Upper lobe of left lung (tissue), 6 donors: ENCODE data around the gene FOXA2. TPM values are rescaled to one million over a fixed set of nuclear protein-coding genes. Genes with fewer than 3 reads are reported as not detected.

Source experiments
- ATAC-seq, 2 donors: fragments of 200-7000 bp; cut with Tn5 transposase; one replicate each; pipeline ENCODE4 v1.9.1; 2022; ENCODE audit warnings: mild to moderate bottlenecking in 2 of 2, moderate library complexity in 2 of 2; ENCODE audit not compliant: low FRiP score in 2 of 2
- DNase-seq, 2 donors: peaks; one replicate each; pipeline ENCODE4 v3.0.0-alpha.2; 2019 to 2020
- H3K27ac ChIP-seq, 4 donors: fragments of 200-600 bp; sonication (generic); one replicate each; pipeline ENCODE4 v1.5.1; 2016 to 2019
- H3K27me3 ChIP-seq, 4 donors: fragments of 200-600 bp; sonication (generic); one replicate each; pipeline ENCODE4 v1.5.1; 2017 to 2019
- H3K36me3 ChIP-seq, 4 donors: fragments of 200-600 bp; sonication (generic); one replicate each; pipeline ENCODE4 v1.5.1; 2016 to 2019
- H3K4me1 ChIP-seq, 4 donors: fragments of 200-600 bp; sonication (generic); one replicate each; pipeline ENCODE4 v1.5.1; 2018 to 2019
- H3K4me3 ChIP-seq, 4 donors: fragments of 200-600 bp; sonication (generic); one replicate each; pipeline ENCODE4 v1.5.1; 2017 to 2019; ENCODE audit warnings: mild to moderate bottlenecking in 2 of 4, moderate library complexity in 1 of 4
- H3K9me3 ChIP-seq, 4 donors: fragments of 200-600 bp; sonication (generic); one replicate each; pipeline ENCODE4 v1.5.1; 2018 to 2019
- EP300 ChIP-seq, 4 donors: sonication (generic); formaldehyde crosslinking; IDR thresholded peaks; one replicate each; pipeline ENCODE4 v1.5.1; 2017; ENCODE audit warnings: antibody characterized with exemption in 4 of 4, control low read depth in 2 of 4
- POLR2A ChIP-seq, 4 donors: fragments of 450-650 bp; IDR thresholded peaks; one replicate each; pipeline ENCODE4 v1.5.1; 2016 to 2017; ENCODE audit warnings: antibody characterized with exemption in 4 of 4, mild to moderate bottlenecking in 2 of 4
- POLR2AphosphoS5 ChIP-seq, 2 donors: sonication (generic); formaldehyde crosslinking; IDR thresholded peaks; one replicate each; pipeline ENCODE4 v1.5.1; 2017; ENCODE audit warnings: antibody characterized with exemption in 2 of 2
- WGBS, 2 donors: methylation state at CpG; one replicate each; pipeline ENCODE4 v1.1.5; 2017 to 2018; 5-methylcytosine and 5-hydroxymethylcytosine counted together
- total RNA-seq, 6 donors: library from RNA; depleted of rRNA in 4 of 6; stranded (reverse); fragments of >200 nt in 4 of 6; gene quantifications; one replicate each; pipeline versions ENCODE4 v1.1.0 to v1.2.1, GENCODE V29; 2016 to 2021
- TF ChIP-seq, protein P1 (sequence below), 6 experiments: fragments of 450-650 bp in 4 of 6; fragments of 200-600 bp in 2 of 6; sonication (generic) in 2 of 6; IDR thresholded peaks; one replicate each; pipeline ENCODE4 v1.5.1; 2016 to 2019; ENCODE audit warnings: antibody characterized with exemption in 6 of 6
- donor health status: DM: no; HTN: no; CAD: no; lungs with moderate emphysema.
- donor health status: DM: no; HTN: yes; CAD: no; lungs with severe emphysema.

The FOXA2 gene
- total RNA-seq, 6 donors from 2014 or later = 23.2 to 80.6 (median 44.3) TPM

DNA sequence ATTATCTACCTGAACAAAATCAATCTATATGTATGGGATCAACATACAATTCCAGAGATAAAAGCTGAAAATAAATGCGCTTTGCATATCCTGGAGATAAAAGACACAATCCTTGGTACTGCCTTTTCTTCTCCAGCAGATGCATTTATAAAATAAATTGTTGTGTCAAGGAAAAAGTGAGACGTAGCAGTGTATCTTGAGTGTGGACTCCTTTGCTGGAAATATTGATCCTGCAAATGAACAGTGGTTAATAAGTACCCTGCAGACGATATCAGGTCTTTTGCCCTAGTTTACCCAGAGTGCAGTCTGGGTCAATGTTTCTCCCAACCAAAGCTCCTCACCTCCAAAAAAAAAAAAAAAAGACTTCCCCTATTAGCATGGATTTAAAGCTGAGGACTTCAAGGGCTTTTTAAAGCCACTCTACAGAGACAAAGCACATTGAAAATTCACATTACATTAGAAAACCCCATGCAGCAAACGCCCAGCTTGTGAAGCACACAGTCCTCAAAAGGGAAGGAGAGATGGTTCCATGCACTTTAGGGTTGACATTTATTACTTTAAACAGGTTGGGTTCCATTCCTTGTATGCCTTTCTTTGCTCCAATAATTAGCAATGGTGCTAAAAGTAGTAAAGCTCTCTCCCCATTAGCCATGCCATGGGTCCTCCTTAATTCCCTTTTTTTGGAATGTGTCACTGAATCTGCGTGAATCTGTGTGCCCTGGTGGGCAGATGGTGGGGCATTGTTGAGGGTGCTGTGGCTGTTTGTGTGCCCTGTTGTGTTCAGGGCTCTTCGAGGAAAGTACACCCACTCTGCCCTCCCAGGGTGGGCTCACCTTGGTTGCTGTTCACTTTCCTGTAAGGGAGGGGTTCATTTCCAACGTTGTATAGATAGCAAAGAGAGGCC is 21.1 kb downstream of the FOXA2 start:
- H3K27ac ChIP-seq = no peak overlapping the region
- no peak overlapping the region for H3K4me3 ChIP-seq
- H3K27me3 ChIP-seq = peaks cover 0 to 8% (median 1%) of the 10 kb centered on the region in 4 donors
- no peaks in the 10 kb centered on the region for H3K4me1 ChIP-seq
- H3K36me3 ChIP-seq = no peaks in the 10 kb centered on the region
- H3K9me3 ChIP-seq = no peaks in the 10 kb centered on the region
- no peak for DNase-seq
- TF ChIP-seq, protein P1, sequence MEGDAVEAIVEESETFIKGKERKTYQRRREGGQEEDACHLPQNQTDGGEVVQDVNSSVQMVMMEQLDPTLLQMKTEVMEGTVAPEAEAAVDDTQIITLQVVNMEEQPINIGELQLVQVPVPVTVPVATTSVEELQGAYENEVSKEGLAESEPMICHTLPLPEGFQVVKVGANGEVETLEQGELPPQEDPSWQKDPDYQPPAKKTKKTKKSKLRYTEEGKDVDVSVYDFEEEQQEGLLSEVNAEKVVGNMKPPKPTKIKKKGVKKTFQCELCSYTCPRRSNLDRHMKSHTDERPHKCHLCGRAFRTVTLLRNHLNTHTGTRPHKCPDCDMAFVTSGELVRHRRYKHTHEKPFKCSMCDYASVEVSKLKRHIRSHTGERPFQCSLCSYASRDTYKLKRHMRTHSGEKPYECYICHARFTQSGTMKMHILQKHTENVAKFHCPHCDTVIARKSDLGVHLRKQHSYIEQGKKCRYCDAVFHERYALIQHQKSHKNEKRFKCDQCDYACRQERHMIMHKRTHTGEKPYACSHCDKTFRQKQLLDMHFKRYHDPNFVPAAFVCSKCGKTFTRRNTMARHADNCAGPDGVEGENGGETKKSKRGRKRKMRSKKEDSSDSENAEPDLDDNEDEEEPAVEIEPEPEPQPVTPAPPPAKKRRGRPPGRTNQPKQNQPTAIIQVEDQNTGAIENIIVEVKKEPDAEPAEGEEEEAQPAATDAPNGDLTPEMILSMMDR (IDR thresholded peaks at IDR 0.05) = no peak
- TF ChIP-seq EP300 (IDR thresholded peaks at IDR 0.05) (no peak), POLR2A (IDR thresholded peaks at IDR 0.05) (no peak), POLR2AphosphoS5 (IDR thresholded peaks at IDR 0.05) (no peak)
- WGBS, 2 donors = 22 to 26% methylated on average over 7 of the region's 7 CpGs
- ATAC-seq = no peak

DNA sequence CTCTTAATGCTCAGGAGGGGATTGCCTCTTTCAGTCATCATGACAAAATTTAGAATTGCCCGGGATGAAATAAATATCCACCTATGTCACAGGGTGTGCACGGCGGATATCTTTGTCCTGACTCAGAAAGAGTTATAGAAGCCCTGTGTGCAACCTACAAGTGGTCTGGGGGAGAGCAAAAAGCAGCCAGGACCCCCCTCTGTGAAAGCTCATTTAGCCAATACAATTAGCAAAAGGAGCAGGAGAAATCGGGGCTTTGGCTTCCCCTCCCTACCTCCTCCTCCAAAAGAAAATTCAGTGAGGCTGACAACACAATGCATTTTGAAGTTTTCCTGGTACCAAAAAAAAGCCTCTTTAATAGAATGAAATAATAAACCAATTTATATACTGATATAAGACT is 21.8 kb downstream of the FOXA2 start:
- Histone ChIP-seq H3K36me3 (no peaks in the 10 kb centered on the region), H3K4me3 (no peak overlapping the region), H3K4me1 (peaks cover 0 to 2% (median 0%) of the 10 kb centered on the region in 4 donors), H3K27me3 (peaks cover 0 to 5% (median 0%) of the 10 kb centered on the region in 4 donors), H3K9me3 (no peaks in the 10 kb centered on the region), H3K27ac (no peak overlapping the region)
- no peak for ATAC-seq
- TF ChIP-seq, protein P1 (IDR thresholded peaks at IDR 0.05) = no peak
- TF ChIP-seq POLR2A (IDR thresholded peaks at IDR 0.05) = no peak
- no peak for TF ChIP-seq POLR2AphosphoS5 (IDR thresholded peaks at IDR 0.05)
- no peak for TF ChIP-seq EP300 (IDR thresholded peaks at IDR 0.05)
- DNase-seq = no peak
- 18 to 25% methylated on average over 4 of the region's 4 CpGs for WGBS, 2 donors

DNA sequence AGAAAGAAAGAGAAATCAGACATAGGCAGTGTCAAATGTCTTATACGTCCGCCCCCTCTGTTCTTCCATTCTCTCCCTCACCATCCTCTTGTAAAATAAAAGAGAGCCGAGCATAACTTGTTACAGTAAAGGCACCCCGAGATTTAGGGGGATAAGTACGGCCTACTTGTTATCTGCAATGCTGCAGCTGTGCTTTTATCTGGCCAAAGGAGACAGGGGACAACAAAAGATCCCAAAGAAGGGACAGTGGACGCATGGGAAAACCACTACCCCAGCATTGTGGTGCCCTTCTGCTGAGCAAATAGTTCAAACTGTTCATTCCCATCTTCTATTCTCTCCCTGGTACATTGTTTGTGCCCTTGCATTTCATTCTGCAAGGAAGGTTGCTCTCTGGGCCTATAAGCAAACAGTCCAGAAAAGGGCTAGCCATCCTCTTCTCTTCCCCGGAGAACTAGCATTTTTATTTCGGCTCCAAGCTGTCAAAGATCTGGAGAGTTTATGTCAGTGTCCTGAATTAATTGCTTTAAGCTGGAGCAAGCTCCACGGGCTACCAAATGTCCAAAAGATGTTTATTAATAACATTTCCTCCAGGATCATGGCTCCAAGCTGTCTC is 22.3 kb downstream of the FOXA2 start:
- ATAC-seq = no peak
- H3K4me3 ChIP-seq = no peak overlapping the region
- TF ChIP-seq POLR2A (IDR thresholded peaks at IDR 0.05) (no peak), POLR2AphosphoS5 (IDR thresholded peaks at IDR 0.05) (no peak), EP300 (IDR thresholded peaks at IDR 0.05) (no peak)
- TF ChIP-seq, protein P1 (IDR thresholded peaks at IDR 0.05) = no peak
- no peaks in the 10 kb centered on the region for H3K36me3 ChIP-seq
- no peaks in the 10 kb centered on the region for H3K9me3 ChIP-seq
- no peak for DNase-seq
- peaks cover 0 to 8% (median 2%) of the 10 kb centered on the region in 4 donors for H3K4me1 ChIP-seq
- WGBS, 2 donors = 40 to 44% methylated on average over 9 of the region's 9 CpGs
- H3K27me3 ChIP-seq = peaks cover 0 to 5% (median 0%) of the 10 kb centered on the region in 4 donors
- H3K27ac ChIP-seq = no peak overlapping the region

DNA sequence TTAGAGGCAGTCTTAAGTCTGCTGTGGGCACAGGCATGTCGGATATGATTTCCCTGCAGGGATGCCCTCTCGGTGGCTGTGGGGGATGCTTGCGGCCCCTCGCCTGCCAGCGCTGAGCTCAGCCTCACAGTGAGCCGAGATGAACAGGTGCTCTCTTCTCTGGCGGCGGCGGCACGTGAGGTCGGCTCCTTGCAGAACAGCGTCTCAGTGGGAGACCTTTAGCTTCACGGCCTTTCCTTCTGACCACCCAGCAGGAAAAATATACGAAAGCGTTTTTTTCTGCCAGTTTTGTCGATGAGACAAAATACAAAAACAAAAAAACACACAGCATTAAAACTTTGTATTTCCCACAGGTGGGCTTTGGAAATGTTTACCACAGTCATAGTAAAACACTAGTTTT is 23.6 kb downstream of the FOXA2 start:
- WGBS, 2 donors = 26 to 33% methylated on average over 15 to 16 of the region's 16 CpGs
- Histone ChIP-seq H3K9me3 (no peaks in the 10 kb centered on the region), H3K4me1 (peaks cover 0 to 17% (median 3%) of the 10 kb centered on the region in 4 donors), H3K36me3 (no peaks in the 10 kb centered on the region), H3K27ac (no peak overlapping the region), H3K27me3 (peaks cover 0 to 5% (median 0%) of the 10 kb centered on the region in 4 donors), H3K4me3 (no peak overlapping the region)
- DNase-seq (peak in 1 of 2 donors; percentile 53), ATAC-seq (no peak)
- TF ChIP-seq POLR2AphosphoS5 (IDR thresholded peaks at IDR 0.05) = no peak
- TF ChIP-seq POLR2A (IDR thresholded peaks at IDR 0.05) = no peak
- TF ChIP-seq, protein P1 (IDR thresholded peaks at IDR 0.05) = no peak
- no peak for TF ChIP-seq EP300 (IDR thresholded peaks at IDR 0.05)
